ENCODE measurements around the gene APOH. TPM values are rescaled to one million over a fixed set of nuclear protein-coding genes. Genes with fewer than 3 reads are reported as not detected.

APOH gene
- total and polyA plus RNA-seq, 2 of the 8 experiments (the other 6 are each of a cell fraction or from before 2014, with no cell fraction given): not detected

DNA sequence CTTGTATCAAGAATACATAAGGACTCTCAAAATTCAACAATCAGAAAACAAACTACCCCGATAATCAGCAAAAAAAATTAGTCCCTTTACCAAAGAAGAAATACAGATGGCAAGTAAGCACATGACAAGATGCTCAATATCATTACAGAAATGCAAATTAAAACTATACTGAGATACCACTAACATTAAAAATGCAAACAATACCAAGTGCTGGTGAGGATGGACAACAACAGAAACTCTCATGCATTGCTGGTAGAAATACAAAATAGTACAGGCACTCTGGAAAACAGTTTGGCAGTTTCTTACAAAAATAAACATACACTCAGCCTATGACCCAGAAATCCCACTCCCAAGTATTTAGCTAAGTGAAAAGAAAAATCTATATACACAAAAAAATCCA, 44.8 kb downstream of the APOH start (continued):
- TF ChIP-seq, protein P1, sequence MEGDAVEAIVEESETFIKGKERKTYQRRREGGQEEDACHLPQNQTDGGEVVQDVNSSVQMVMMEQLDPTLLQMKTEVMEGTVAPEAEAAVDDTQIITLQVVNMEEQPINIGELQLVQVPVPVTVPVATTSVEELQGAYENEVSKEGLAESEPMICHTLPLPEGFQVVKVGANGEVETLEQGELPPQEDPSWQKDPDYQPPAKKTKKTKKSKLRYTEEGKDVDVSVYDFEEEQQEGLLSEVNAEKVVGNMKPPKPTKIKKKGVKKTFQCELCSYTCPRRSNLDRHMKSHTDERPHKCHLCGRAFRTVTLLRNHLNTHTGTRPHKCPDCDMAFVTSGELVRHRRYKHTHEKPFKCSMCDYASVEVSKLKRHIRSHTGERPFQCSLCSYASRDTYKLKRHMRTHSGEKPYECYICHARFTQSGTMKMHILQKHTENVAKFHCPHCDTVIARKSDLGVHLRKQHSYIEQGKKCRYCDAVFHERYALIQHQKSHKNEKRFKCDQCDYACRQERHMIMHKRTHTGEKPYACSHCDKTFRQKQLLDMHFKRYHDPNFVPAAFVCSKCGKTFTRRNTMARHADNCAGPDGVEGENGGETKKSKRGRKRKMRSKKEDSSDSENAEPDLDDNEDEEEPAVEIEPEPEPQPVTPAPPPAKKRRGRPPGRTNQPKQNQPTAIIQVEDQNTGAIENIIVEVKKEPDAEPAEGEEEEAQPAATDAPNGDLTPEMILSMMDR (IDR thresholded peaks at IDR 0.05; ENCODE audit: control extremely low read depth in 1 of 3, insufficient read depth in 1 of 3, low read depth in 1 of 3, low read length in 3 of 3): no peak
- TF ChIP-seq FOSL1 (IDR thresholded peaks at IDR 0.05; ENCODE audit: insufficient read depth, low read depth, low read length): no peak

All from H1 (cell line).